OCI-LY7 (cell line): ENCODE data around the gene ZFR2.

Experiments used
- CTCF ChIP-seq: fragments of 200-600 bp; sonication (generic); conservative IDR thresholded peaks from 2 replicates; pipeline ENCODE4 v1.5.1; 2014; ENCODE audit warnings: mild to moderate bottlenecking, antibody characterized with exemption, low read length, moderate library complexity, mixed read lengths
- EZH2phosphoT487 ChIP-seq: fragments of 200-600 bp; sonication (generic); IDR thresholded peaks from 2 replicates; pipeline ENCODE4 v1.6.1; 2018; ENCODE audit warnings: low read depth, borderline replicate concordance, mild to moderate bottlenecking, mixed run types, antibody characterized with exemption, low read length, moderate library complexity, mixed read lengths

GRCh38 chr19:3873151-3873550 is 4.3 kb upstream of the ZFR2 start:
- TF ChIP-seq CTCF: no peak
- no peak for TF ChIP-seq EZH2phosphoT487
